ENCODE data around the gene SLC16A12. TPM values are rescaled to one million over a fixed set of nuclear protein-coding genes. Genes with fewer than 3 reads are reported as not detected.

The SLC16A12 gene
- total and polyA plus RNA-seq, 2 of the 13 experiments (the other 11 are each of a cell fraction or from before 2014, with no cell fraction given) = 0.02 TPM; not detected in 1

- DNase-seq (ENCODE audit: low spot score) (no peak), FAIRE-seq (no peak), ATAC-seq (no peak)
- Histone ChIP-seq H3K36me3 (replicated peaks in 1 of 2; ENCODE audit: control insufficient read depth in 1 of 2, insufficient read depth in 2 of 2, low read length in 2 of 2) (no peaks in the 10 kb centered on the region), H4K20me1 (ENCODE audit: insufficient read depth, low read length) (no peaks in the 10 kb centered on the region), H3K27me3 (ENCODE audit: control insufficient read depth in 1 of 2, insufficient read depth in 2 of 2, low read length in 2 of 2) (no peaks in the 10 kb centered on the region; a peak in 1 of 5 replicates), H3K9me3 (ENCODE audit: low read length) (no peaks in the 10 kb centered on the region), H3K4me2 (ENCODE audit: low read depth, low read length) (no peak overlapping the region), H3K27ac (ENCODE audit: extremely low read length, insufficient read depth, low read length) (no peak overlapping the region), H3K4me1 (ENCODE audit: insufficient read depth, low read length) (peaks cover 19% of the 10 kb centered on the region), H3K4me3 (replicated peaks in 1 of 3; ENCODE audit: insufficient read depth in 1 of 3, low read depth in 2 of 3, low read length in 3 of 3) (no peak overlapping the region), H2AFZ (ENCODE audit: low read length) (no peak overlapping the region), H3K9ac (ENCODE audit: insufficient read depth, low read depth, low read length) (no peak overlapping the region), H3K79me2 (ENCODE audit: insufficient read depth, low read length) (no peaks in the 10 kb centered on the region)
- POLR2A ChIA-PET = no interaction called here
- TF ChIP-seq ZNF501 (CRISPR knock-in tag; IDR thresholded peaks at IDR 0.05) = no peak
- CTCF ChIA-PET (ENCODE audit: low intra/inter-chr PET ratio, low total read pairs) = no interaction called here
- WGBS (ENCODE audit: low lambda C conversion rate) = 28% methylated on average over 3 of the region's 3 CpGs
- in situ Hi-C loops (cut with HindIII; ENCODE audit: extremely low pct_ligation_motif_present, low pct_unique_long_range_greater_than_20kb) (no loop called here), intact Hi-C loops (cut with micrococcal nuclease; ENCODE audit: unreplicated experiment) (no loop called here)
- no TSS peak for BruUV-seq (replicated peaks)
These were observed 32.3 kb upstream of the SLC16A12 start for GRCh38 chr10:89567576-89568245.

- intact Hi-C loops (cut with micrococcal nuclease; ENCODE audit: unreplicated experiment) (no loop called here), in situ Hi-C loops (cut with HindIII; ENCODE audit: extremely low pct_ligation_motif_present, low pct_unique_long_range_greater_than_20kb) (no loop called here)
- Histone ChIP-seq H3K4me3 (replicated peaks in 1 of 3; ENCODE audit: insufficient read depth in 1 of 3, low read depth in 2 of 3, low read length in 3 of 3) (no peak overlapping the region), H3K4me2 (ENCODE audit: low read depth, low read length) (no peak overlapping the region), H3K79me2 (ENCODE audit: insufficient read depth, low read length) (no peaks in the 10 kb centered on the region), H3K4me1 (ENCODE audit: insufficient read depth, low read length) (peaks cover 18% of the 10 kb centered on the region), H3K36me3 (replicated peaks in 1 of 2; ENCODE audit: control insufficient read depth in 1 of 2, insufficient read depth in 2 of 2, low read length in 2 of 2) (no peaks in the 10 kb centered on the region), H3K27me3 (ENCODE audit: control insufficient read depth in 1 of 2, insufficient read depth in 2 of 2, low read length in 2 of 2) (no peaks in the 10 kb centered on the region; a peak in 1 of 5 replicates), H4K20me1 (ENCODE audit: insufficient read depth, low read length) (no peaks in the 10 kb centered on the region), H3K9me3 (ENCODE audit: low read length) (no peaks in the 10 kb centered on the region), H3K9ac (ENCODE audit: insufficient read depth, low read depth, low read length) (no peak overlapping the region), H3K27ac (ENCODE audit: extremely low read length, insufficient read depth, low read length) (no peak overlapping the region), H2AFZ (ENCODE audit: low read length) (no peak overlapping the region)
- BruUV-seq (replicated peaks) = no TSS peak
- ChIA-PET POLR2A (no interaction called here), CTCF (ENCODE audit: low intra/inter-chr PET ratio, low total read pairs) (no interaction called here)
- DNase-seq (ENCODE audit: low spot score) (no peak), ATAC-seq (no peak), FAIRE-seq (no peak)
- TF ChIP-seq ELF3 (CRISPR knock-in tag; IDR thresholded peaks at IDR 0.05) = no peak
- WGBS (ENCODE audit: low lambda C conversion rate) = 26% methylated on average over 3 of the region's 3 CpGs
These were observed 31.6 kb upstream of the SLC16A12 start for GRCh38 chr10:89566992-89567391.
